ENCODE results near the gene SAFB.

The SAFB gene

DNA sequence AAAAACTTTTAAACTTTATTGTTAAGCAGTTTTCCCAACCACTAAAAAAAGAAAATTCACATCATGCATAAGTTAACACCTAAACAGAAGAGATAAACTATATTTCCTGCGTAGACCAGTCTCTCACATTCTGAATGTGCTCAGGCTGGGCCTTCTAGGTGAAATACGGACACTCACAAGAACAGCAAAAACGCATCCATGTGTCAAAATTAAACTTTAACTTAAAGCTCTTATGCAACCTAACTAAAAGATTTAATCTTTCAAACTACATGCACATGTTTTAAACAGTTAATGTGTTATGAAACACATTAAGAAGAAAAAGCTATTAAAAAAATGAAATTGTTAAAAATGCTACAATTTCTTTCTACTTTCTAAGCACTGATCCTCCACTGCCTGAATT is 2.9 kb upstream of the SAFB start:
- TF ChIP-seq, protein P1, sequence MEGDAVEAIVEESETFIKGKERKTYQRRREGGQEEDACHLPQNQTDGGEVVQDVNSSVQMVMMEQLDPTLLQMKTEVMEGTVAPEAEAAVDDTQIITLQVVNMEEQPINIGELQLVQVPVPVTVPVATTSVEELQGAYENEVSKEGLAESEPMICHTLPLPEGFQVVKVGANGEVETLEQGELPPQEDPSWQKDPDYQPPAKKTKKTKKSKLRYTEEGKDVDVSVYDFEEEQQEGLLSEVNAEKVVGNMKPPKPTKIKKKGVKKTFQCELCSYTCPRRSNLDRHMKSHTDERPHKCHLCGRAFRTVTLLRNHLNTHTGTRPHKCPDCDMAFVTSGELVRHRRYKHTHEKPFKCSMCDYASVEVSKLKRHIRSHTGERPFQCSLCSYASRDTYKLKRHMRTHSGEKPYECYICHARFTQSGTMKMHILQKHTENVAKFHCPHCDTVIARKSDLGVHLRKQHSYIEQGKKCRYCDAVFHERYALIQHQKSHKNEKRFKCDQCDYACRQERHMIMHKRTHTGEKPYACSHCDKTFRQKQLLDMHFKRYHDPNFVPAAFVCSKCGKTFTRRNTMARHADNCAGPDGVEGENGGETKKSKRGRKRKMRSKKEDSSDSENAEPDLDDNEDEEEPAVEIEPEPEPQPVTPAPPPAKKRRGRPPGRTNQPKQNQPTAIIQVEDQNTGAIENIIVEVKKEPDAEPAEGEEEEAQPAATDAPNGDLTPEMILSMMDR (IDR thresholded peaks at IDR 0.05; ENCODE audit: extremely low read depth, insufficient read depth, missing control alignments) = no peak
- in situ Hi-C loops (cut with MboI; ENCODE audit: low pct_unique_long_range_greater_than_20kb, low sequenced_read_pairs, unreplicated experiment) = no loop called here
- no peak for DNase-seq (ENCODE audit: low spot score)

DNA sequence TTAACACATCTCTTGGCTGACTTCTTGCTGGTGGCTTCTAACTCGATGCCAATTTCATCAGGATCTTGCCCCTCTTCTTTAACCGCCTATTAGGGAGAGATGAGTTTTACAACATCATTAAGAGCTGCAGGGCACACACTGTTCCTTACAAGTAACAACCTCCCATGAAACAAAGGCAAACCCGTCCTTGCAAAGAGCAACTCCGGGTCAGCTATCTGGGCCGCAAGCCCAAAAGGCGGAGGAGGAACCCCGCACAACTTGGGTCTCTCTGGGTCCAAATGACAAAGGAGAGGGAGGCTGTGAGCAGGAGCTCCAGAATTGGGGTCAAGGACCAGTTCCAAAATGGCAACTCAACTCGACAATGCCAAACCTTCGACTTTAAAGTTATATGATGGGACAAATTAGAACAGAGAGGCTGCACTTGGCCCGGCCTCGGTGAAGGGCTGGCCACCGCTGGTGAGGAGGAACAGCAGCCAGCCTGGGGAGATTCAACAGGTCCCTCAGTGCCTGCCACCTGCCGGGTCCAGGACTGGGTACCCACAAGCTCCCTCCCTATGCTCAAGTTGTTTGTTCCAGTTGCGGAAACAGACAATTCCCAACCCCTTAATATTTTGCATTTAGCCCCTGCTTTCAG is 1.5 kb upstream of the SAFB start:
- in situ Hi-C loops (cut with MboI; ENCODE audit: low pct_unique_long_range_greater_than_20kb, low sequenced_read_pairs, unreplicated experiment) = no loop called here
- DNase-seq (ENCODE audit: low spot score) = no peak
- TF ChIP-seq, protein P1 (IDR thresholded peaks at IDR 0.05; ENCODE audit: extremely low read depth, insufficient read depth, missing control alignments) = no peak

DNA sequence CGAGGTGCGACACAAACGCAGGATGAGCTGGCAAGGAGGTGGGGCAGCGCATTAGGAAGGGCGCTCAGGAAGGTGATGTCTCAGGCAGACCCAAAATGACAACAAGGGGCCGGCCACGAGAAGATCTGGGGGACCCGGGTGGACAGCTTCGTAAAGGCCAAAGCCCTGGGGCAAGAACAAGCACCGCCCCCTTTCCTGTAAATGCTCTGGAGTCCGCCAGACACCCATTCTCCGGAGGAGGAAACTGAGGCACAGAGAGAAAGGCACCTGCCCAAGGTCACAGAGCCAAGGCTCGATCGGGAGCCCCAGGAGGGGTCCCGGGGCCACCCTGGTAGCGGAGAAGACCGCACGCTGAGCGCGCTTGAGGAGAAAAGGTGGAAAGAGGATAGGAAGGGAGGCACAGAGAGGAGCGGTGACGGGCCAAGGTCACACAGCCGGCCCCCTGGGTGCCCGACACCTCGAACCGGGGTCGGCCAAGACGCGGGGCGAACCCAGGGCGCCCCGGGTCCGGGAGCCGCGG is 878 bp upstream of the SAFB start:
- in situ Hi-C loops (cut with MboI; ENCODE audit: low pct_unique_long_range_greater_than_20kb, low sequenced_read_pairs, unreplicated experiment) = no loop called here
- TF ChIP-seq, protein P1 (IDR thresholded peaks at IDR 0.05; ENCODE audit: extremely low read depth, insufficient read depth, missing control alignments) = no peak
- no peak for DNase-seq (ENCODE audit: low spot score)

DNA sequence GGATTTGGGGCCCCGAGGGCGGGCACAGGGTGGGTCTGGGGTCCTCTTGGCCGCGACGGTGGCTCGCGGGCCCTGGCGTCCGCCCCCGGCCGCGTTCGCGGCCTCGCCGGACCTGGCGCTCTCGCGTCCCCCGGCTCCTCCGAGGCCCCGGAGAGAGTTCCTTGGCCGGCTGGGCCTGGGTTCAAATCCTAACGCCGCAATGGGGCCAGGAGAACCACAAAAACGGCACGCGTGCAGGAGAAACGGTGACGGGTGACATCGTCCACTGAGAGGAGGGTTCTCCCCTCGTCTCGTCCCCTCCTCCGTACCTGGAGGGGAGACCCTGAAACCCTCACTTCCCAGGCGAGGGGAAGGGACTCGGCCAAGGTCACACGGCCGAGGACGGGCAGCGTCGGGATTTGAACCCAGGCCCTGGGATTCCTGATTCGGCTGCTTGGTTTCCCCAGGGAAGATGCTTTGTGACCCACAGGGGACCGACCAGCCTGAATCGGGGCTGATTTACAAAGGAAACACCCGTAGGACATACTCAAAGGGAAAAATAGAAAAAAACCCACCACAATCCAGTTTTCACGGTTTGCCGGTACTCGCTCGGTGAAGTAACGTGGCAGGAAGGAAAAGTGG is 624 bp downstream of the SAFB start:
- DNase-seq (ENCODE audit: low spot score) = no peak

DNA sequence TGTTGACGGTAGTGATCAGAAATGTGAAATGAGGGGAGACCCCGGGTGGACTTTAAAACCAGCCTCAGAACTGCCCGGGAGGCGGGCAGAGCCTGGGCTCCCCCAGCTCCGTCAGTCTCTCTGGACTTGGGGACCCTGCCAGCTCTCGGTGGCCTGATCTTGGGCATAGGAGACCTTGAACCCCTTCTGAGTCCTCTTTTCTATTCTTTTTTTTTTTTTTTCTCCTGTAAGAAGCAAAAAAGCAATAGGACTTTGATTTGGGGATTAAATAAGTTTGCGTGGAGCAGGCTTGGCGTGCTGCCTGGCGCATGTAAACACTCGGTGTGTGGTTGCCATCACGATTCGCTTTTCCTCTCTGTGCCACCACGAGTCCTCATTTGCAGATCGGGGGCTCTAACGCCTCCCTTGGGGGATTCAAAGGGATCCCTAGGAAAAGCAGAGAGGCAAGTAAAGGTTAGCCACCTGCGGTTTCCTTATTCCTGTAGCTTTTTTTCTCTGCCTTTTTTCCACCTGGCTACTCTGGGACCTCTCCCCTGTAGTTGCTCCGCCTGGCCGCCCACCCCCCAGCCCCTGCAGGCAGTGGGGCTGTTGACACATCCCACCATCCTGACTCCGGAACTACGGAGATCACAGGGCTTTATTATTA is 1.3 kb downstream of the SAFB start:
- TF ChIP-seq, protein P1 (IDR thresholded peaks at IDR 0.05; ENCODE audit: extremely low read depth, insufficient read depth, missing control alignments) = no peak
- in situ Hi-C loops (cut with MboI; ENCODE audit: low pct_unique_long_range_greater_than_20kb, low sequenced_read_pairs, unreplicated experiment) = no loop called here
- no peak for DNase-seq (ENCODE audit: low spot score)

More for the DNA sequence above, 624 bp downstream of the SAFB start:
- in situ Hi-C loops (cut with MboI; ENCODE audit: low pct_unique_long_range_greater_than_20kb, low sequenced_read_pairs, unreplicated experiment) = no loop called here
- TF ChIP-seq, protein P1 (IDR thresholded peaks at IDR 0.05; ENCODE audit: extremely low read depth, insufficient read depth, missing control alignments) = no peak

DNA sequence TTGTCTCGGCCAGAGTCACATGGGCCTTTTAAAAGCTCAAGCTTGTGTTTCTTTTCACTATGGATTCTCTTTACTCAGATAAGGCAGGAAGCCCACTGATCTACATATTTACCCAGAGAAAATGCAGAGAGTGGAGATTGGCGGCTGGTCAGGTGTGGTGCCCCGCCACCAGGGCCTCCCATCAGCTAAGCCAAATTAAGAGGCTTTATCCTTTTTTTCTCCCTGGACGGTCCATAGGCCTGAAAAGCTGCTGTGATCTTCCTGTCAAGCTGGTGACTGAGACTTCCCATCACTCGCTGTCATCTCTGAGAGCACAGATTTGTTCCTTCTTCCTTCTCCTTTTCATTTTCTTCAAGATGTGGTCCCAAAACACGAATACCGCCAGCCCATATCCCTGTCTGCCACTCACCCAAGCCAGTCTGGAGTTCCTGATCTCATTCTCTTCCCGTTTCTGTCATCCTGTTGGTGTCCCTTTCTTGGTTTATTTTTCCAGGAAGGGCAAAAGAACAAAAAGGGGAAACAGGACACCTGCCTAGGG is 1.9 kb downstream of the SAFB start:
- TF ChIP-seq, protein P1 (IDR thresholded peaks at IDR 0.05; ENCODE audit: extremely low read depth, insufficient read depth, missing control alignments) = no peak
- no peak for DNase-seq (ENCODE audit: low spot score)
- in situ Hi-C loops (cut with MboI; ENCODE audit: low pct_unique_long_range_greater_than_20kb, low sequenced_read_pairs, unreplicated experiment) = no loop called here

All from GM13977 (cell line).